GM19043 (cell line): ENCODE measurements around the gene SIGLEC10.
"Not testable (repeated sequence)": the region's sequence is repeated elsewhere in the genome, so short reads cannot be mapped to it uniquely, and the experiment has no call there.

Source experiments
- ATAC-seq: cut with Tn5 transposase; IDR thresholded peaks from one replicate; pipeline ENCODE4 v1.9.1; 2021; ENCODE audit warnings: low read depth; ENCODE audit not compliant: unreplicated experiment

SIGLEC10 gene, protein sequence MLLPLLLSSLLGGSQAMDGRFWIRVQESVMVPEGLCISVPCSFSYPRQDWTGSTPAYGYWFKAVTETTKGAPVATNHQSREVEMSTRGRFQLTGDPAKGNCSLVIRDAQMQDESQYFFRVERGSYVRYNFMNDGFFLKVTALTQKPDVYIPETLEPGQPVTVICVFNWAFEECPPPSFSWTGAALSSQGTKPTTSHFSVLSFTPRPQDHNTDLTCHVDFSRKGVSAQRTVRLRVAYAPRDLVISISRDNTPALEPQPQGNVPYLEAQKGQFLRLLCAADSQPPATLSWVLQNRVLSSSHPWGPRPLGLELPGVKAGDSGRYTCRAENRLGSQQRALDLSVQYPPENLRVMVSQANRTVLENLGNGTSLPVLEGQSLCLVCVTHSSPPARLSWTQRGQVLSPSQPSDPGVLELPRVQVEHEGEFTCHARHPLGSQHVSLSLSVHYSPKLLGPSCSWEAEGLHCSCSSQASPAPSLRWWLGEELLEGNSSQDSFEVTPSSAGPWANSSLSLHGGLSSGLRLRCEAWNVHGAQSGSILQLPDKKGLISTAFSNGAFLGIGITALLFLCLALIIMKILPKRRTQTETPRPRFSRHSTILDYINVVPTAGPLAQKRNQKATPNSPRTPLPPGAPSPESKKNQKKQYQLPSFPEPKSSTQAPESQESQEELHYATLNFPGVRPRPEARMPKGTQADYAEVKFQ

DNA sequence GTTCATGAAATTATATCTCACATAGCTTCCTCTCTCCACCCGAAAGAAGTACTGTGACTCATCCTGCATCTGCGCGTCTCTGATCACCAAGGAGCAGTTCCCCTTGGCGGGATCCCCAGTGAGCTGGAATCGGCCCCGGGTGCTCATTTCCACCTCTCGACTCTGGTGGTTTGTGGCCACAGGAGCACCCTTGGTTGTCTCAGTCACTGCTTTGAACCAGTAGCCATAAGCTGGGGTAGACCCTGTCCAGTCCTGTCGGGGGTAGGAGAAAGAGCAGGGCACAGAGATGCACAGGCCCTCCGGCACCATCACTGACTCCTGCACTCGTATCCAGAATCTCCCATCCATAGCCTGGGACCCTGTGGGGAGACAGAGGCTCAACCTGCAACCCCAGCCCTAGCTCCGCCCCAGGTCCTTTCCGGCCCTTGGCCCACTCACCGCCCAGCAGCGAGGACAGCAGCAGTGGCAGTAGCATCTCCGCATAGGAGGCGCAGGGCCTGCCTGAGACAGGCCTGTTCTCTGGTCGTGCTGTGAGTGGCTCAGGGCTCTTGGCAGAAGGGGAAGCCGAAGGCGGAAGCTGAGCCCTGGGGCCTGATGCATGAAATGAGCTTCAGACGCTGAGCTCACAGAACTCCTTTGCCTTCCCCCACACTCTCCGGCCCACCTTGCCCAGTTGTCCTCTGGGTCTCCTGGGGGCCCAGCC is at the start of gene SIGLEC10:
Gene SIGLEC10 (minus strand): TSS at position 536 of the 703 bp plus-strand sequence. CDS start 61 bp downstream, at position 475.
- ATAC-seq: no peak

DNA sequence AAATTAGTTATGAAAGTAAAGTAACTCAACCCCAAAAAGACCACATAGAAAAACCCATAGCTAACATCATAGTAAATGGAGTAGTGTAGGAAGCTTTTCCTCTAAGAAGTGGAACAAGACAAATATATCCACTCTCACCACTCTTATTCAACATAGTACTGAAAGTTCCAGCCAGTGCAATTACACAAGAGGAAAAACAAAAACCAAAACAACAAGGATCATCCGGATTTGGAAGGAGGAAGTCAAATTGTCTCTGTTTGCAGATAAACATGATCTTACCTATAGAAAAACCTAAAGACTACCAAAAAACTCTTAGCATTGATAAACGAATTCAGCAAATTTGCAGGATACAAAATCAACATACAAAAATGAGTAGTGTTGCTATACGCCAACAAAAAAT is 49.3 kb upstream of the SIGLEC10 start:
- no peak for ATAC-seq

DNA sequence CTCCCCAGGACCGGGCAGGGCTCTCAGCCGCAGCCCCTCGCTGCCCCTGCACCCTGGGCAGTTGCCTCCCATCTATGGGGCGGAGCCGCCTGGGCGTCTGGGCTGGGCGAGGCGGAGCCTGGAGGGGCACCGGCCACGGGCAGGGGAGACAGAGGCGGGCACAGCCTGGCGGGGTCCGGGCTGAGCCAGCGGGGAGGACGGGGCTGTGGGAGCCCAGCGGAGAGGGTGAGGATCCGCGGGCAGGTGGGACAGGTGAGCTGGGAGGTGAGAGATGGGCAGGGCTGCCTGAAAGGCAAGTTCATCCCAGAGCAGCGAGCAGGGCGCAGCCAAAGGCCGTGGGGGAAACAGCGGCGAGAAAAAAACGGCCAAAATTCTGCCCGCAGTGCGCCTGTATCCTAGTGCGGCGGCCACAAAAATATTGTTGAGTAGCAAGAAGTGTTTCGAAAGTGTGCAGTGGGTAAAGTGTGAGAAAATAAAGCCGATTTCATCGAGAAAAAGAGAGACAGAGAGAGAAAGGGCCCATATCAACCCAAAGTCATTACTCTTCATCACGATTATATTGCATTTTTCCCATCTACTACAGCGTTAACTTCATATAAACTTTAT is 46.6 kb upstream of the SIGLEC10 start:
- ATAC-seq: not testable (repeated sequence)

DNA sequence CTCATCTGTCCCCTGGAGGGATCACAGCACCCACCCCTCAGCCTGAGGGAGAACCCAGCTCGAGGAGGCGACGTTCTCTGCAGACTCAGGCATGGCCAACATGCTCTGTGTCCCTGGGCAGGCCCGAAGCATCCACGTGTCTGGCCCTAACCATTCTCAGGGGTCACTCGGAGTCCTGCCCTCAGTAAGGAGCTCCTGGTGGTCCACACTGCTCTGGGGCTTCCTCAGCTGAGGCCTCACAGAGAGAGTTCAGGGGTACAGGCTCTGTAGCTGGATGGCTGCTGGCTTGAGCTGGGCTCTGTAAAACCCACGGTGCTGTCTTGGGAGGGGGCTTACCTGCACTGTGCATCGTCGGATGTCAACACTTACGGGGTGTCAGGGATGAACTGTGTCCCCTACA is 45.2 kb upstream of the SIGLEC10 start:
- no peak for ATAC-seq

DNA sequence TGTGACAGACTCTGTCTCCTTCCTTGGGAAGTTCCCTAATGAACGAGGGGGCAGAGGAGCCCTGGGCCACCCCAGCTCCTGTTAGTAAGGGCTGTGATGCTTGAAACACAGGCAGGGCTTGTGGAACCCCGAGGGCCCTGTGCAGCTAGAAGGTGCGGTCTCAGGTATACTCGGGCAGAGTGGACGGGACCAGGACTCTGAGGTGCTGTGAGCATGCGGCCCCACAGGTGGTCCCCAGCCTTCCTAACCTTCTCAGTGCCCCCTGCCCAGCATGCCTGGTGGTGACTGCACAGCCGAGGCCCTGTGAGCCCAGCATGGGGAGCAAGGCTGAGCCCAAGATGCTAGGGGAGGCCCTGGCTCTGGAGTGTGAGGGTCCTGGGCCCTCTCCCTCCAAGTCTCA is 44.8 kb upstream of the SIGLEC10 start:
- ATAC-seq: no peak

DNA sequence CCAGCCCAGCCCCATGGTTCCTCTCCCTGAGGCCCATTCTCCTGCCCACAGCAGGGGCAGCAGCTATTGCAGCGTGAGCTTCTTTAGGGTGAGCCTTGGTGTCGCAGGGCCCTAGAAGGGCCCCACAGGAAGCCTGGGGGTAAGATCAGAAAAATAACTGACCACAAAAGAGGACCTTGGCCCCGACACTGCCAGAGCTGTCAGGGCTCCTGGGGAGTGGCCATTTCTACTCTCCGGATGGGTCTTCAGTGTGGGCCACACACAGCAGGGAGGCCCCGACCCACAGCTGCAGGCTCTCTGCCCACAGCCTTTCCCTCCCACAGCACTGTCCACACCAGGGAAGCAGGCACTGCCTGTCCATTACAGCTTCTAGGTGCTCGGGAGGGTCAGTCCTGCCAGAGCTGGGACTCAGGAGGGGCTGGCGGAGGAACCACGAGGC is 44.3 kb upstream of the SIGLEC10 start:
- ATAC-seq: no peak

DNA sequence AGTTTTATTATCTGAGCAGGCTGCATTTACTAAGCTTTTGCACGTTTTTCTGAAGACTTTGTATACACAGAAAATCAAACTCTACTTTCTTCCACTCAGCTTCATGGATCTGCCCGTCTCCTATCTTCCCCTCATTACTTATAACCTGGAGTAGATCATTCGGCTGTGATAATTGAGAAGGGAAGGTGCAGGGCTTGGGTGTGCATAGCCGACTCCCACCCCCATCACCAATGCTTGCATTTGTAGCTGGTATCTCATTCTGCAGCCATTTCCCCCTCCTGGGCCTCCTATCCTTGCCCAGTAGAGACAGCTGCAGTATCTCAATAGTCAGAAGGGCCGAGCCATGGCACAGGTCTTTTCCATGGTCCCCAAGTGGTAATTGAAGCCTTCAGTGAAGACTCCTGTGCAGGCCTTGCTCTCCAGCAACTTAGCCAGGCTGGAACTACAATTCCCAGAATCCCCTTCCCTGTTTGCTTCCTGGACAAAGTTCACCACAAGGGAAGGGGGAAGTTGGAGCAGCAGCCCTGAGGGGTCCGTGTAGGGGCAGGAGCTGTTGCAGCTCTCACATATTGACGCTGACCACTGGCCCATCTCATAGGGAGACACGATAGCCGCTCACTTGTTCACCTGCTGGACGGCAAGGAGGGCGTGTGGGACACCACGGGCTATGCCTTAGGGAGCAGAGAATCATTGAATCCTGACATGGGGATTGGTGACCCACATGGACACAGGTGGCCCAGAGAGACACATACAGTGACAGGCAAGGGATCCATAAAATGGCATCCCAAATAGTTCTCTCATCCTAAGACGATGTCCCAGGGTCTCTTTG is 42.9 kb upstream of the SIGLEC10 start:
- no peak for ATAC-seq

DNA sequence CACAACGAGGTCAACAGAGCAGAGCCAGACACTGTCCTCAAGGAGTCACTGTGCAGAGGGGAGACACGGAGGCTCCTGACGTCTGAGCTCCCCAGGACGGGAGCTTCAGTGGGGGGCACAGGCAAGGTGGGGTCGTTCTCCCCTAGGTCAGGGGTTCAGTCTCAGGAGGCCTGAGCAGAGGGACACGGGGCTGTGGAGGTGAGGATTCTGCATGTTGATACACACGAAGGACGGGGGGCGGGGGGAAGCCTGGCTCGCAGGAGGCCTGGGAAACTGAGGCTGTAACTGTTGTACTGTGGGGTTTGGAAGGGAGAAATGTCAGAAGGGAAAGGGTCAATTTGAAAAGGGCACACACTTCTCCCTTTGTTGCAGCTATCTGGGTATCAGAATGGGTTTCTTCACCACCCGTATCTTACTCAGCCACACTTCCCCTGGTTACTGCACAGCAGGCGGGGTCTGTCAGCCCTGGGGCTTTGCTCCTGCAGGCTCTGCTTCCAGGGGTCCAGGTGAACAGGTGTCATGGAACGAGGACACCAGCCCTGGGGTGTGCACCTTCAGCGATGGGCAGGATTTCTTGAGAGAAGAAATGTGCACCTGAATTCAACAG is 41.6 kb upstream of the SIGLEC10 start:
- no peak for ATAC-seq

DNA sequence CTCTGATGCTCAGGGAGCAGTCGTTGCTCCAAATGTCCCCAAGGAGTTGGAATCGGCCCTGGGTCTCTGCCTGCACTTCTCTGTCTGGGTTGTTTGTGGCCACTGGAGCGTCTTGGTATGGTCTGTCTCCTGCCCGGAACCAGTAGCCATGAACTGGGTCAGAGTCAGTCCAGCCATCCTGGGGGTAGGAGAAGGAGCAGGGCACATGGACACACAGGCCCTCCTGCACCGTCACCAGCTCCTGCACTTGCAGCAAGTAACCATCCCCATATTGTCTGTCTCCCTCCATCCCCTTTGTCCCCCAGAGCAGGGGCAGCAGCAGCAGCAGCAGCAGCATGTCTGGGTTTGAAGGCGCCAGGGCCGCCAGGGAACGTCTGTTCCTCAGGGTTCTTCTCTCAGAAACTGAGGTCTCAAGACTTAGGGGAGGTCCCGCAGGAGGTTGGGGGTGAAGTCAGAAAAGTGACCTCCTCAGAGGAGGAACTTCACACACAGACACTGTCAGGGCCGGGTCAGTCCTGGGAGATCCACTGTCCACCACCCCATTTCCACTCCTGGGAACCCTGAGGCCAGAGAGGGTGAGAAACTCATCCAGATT is 40.7 kb upstream of the SIGLEC10 start, which contains the start of gene SIGLEC8:
Gene SIGLEC8 (minus strand): TSS at position 404 of the 595 bp plus-strand sequence. CDS start 67 bp downstream, at position 337.
- ATAC-seq: no peak

DNA sequence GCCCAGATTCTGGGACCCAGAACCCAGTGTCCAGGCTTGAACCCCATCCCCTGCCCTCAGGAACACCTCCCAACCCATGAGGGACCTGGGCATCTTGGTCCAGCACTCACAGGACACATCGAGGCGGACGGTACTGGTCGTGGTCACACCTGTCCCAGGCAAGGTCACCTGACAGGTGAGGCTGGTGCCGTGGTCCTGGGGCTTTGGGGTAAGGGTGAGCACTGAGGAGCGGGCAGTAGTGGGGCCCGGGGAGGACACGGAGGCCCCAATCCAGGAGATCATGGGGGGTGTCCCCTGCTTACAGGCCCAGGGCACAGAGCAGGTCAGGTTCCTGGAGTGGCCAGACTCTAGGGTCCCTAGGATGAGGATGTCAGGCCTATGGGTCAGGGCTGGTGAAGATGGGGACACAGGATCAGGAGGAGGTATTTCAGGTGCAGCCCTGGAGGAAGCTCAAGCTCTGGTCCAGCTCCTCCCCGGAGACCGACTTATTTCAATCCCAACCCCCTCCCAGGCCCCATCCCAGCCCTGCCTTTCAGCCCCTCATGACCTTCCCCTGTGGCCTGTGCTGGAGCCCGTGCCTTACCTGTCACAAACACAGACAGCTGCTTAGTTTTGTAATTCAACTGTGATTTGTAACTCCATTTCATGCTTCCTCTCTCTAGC is 40.0 kb upstream of the SIGLEC10 start:
- ATAC-seq: no peak

DNA sequence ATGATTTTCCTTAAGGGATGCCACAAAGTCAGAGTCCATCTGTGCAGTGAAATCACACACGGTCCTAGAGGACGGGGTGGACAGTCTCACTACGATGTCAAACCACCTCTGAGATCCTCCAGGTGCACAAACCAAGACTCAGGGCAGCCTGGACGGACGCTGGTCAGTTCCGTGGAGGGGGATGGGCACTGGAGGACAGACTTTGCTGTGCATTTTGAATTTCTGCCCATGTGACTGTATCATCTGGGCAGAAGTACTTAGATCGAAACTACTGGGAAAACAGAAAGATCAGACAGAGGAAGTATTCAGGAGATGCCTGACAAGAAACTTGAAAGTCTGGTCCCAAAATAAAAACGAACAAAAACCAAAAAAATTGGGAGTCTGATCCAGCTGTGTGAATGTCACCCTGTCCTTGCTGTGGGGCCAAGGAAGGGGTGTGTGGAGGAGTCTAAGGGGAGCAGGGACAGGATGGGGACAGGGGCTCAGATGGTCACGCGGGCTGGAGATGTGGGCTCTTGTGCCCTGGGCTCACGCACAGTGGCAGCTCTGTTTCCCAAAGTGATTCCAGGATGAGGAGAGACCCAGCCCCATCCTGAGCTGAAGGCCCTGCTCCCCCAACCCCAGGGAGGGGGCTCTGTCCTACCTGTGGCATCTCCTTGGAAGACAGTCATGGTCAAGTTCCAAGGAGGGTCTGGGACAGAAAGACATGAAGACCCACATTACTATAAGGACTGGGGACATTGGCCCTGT is 39.3 kb upstream of the SIGLEC10 start:
- ATAC-seq: no peak

DNA sequence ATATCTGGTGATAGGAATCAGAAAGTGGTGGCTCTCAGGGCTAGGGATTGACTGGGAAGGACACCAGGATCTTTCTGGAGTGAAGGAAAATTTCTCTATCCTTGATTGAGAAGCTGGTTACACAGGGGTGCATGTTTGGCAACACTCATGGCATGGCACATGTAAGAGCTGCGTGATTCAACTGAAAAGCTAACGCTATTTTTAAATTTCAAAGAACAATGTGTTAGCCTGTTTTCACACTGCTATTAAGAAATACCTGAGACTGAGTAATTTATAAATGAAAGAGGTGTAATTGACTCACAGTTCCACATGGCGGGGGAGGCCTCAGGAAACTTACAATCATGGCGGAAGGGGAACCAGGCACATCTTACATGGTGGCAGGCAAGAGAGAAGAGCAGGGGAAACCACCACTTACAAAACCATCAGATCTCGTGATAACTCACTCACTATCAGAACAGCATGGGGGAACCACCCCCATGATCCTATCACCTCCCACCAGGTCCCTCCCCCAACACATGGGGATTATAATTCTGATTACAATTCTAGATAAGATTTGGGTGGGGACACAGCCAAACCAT is 33.4 kb upstream of the SIGLEC10 start:
- ATAC-seq: no peak

DNA sequence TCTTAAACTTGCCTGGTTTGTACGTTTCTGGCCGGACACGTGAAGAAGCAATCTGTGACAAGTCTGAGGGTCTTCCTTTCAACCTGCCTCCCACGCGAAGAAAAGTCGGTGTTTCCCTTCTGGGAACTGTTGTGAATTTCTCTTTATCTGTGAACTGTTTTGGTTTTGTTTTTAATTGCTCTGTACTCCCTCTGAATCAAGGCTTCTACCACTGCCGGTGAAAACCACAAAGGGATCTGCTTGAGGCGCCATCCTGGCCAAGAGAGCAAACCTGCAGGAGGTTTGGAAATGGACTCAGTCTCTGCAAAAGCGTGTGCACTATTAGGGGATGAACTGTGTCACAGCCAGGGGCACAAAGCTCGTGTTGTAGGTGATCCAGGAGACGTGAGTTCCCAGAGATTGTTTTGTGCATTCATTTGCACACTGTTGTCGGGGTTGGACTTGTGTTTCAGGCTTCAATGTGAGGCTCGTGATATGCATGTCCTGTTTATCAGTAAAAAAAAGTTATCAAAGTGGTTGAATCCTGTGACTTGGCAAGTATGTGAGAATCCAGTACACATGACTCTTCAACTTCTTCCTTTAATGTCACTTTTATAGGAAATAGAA is 31.1 kb upstream of the SIGLEC10 start:
- ATAC-seq: no peak

DNA sequence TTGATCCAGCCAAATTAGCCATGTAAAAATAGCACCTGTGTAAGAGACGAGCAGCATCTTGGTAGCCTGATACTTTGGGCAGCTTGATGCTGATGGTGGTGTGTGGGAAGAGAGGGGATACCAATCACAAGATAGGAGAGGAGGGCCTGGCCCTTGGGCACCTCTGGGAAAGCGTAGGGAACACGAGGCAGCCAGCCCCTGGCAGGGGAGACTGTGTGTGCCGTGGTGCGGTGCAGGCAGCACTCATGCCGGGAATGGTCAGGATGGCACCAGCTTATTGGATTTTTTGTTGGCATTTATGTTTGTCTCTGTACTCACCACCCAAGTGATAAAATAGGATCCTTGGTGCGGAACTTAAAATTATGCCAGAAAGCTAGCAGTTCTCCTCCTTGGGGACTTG is 30.6 kb upstream of the SIGLEC10 start:
- no peak for ATAC-seq

DNA sequence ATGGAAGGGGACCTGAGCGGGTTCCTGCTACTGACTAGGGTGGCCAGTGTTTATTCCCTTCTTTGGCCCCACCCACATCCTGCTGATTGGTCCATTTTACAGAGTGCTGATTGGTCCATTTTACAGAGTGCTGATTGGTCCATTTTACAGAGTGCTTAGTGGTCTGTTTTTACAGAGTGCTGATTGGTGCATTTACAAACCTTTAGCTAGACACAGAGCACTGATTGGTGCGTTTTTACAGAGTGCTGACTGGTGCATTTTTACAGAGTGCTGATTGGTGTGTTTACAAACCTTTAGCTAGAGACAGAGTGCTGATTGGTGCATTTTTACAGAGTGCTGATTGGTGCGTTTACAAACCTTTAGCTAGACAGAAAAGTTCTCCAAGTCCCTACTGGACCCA is 30.1 kb upstream of the SIGLEC10 start:
- ATAC-seq: not testable (repeated sequence)

DNA sequence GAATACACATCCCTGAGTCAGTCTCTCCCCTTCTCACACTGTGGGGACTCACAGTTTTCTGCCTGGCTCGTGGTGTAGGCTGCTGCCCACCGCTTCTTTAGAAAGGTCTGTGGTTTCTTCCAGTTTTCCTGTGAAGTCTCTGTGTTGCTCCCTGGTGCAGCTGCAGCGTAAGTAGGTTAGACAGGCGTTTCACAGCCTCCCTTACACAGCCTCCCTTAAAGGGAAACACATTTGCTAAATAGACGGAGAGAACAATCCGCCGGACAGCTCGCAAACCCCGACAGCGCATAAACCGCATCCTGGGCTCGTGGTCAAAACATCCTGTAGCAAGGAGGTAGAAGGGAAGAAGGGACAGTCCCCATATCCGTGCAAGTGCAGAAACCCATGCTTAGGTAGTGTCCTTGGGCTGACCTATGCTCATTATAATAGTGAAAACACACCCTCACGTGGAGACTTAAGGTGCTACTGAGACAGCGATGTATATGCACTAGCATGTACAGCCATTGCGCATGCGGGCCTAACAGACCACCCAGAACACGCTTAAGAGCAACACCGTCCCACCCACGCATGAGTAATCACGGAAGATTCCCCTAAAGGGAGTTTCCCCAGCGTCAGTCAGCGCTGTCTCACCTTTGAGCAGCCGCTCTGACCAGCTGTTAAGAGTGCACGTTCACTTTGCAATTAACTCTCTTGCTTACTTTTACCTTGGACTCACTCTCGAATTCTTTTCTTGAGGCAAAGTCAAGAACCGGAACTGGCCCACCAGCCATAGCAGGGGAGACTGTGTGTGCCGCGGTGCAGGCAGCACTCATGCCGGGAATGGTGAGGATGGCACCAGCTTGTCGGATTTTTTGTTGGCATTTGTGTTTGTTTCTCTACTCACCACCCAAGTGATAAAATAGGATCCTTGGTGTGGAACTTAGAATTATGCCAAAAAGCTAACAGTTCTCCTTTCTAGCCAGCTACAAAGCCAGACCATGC is 24.3 kb upstream of the SIGLEC10 start:
- ATAC-seq: peak; percentile 81
